Measurements from ENCODE around the gene SRD5A1. TPM values are rescaled to one million over a fixed set of nuclear protein-coding genes. Genes with fewer than 3 reads are reported as not detected.

SRD5A1 gene
- total RNA-seq, 1 donor from 2014 or later = 2.5 TPM

DNA sequence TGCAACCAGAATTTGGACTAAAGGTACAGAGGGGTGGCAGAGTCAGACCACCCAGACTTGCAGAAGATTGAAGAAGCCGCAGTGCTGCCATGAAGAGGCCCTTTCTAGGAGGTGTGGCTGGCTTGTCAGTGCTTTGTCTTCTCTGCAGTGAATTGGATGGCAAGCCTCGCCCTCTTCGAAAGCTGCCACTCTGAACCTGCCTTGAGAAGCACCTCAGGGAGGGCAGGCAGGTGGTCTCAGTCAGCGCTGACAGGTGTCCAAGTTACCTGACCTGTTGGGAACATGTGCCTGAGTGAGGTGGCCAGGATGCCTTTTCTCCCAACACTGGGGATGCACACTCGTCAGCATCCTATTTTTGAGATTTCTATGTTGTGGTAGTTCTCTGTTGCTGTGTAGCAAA is 86.2 kb downstream of the SRD5A1 start:
- Histone ChIP-seq H3K4me3 (no peak overlapping the region), H3K36me3 (no peaks in the 10 kb centered on the region), H3K9me3 (replicated peaks) (no peaks in the 10 kb centered on the region), H3K4me1 (peaks cover 100% of the 10 kb centered on the region), H3K27me3 (ENCODE audit: low read depth) (no peaks in the 10 kb centered on the region), H3K27ac (replicated peaks) (no peak overlapping the region)
- TF ChIP-seq, protein P1, sequence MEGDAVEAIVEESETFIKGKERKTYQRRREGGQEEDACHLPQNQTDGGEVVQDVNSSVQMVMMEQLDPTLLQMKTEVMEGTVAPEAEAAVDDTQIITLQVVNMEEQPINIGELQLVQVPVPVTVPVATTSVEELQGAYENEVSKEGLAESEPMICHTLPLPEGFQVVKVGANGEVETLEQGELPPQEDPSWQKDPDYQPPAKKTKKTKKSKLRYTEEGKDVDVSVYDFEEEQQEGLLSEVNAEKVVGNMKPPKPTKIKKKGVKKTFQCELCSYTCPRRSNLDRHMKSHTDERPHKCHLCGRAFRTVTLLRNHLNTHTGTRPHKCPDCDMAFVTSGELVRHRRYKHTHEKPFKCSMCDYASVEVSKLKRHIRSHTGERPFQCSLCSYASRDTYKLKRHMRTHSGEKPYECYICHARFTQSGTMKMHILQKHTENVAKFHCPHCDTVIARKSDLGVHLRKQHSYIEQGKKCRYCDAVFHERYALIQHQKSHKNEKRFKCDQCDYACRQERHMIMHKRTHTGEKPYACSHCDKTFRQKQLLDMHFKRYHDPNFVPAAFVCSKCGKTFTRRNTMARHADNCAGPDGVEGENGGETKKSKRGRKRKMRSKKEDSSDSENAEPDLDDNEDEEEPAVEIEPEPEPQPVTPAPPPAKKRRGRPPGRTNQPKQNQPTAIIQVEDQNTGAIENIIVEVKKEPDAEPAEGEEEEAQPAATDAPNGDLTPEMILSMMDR (IDR thresholded peaks at IDR 0.05; ENCODE audit: borderline replicate concordance) = no peak
- intact Hi-C loops (cut with micrococcal nuclease) = no loop called here
- DNase-seq = no peak

GRCh38 chr5:6719896-6720560 is 86.8 kb downstream of the SRD5A1 start:
- Histone ChIP-seq H3K36me3 (no peaks in the 10 kb centered on the region), H3K4me3 (no peak overlapping the region), H3K9me3 (replicated peaks) (no peaks in the 10 kb centered on the region), H3K27ac (replicated peaks) (peak overlapping the region; percentile 74), H3K4me1 (peaks cover 99% of the 10 kb centered on the region), H3K27me3 (ENCODE audit: low read depth) (no peaks in the 10 kb centered on the region)
- TF ChIP-seq, protein P1 (IDR thresholded peaks at IDR 0.05; ENCODE audit: borderline replicate concordance) = no peak
- DNase-seq = no peak
- intact Hi-C loops (cut with micrococcal nuclease) = no loop called here

- no peaks in the 10 kb centered on the region for H3K27me3 ChIP-seq (ENCODE audit: low read depth)
- H3K36me3 ChIP-seq = no peaks in the 10 kb centered on the region
- DNase-seq = no peak
- peak overlapping the region; percentile 74 for H3K27ac ChIP-seq (replicated peaks)
- TF ChIP-seq, protein P1 (IDR thresholded peaks at IDR 0.05; ENCODE audit: borderline replicate concordance) = no peak
- no peak overlapping the region for H3K4me3 ChIP-seq
- no peaks in the 10 kb centered on the region for H3K9me3 ChIP-seq (replicated peaks)
- peaks cover 99% of the 10 kb centered on the region for H3K4me1 ChIP-seq
- intact Hi-C loops (cut with micrococcal nuclease) = no loop called here
Observed at GRCh38 chr5:6720561-6720921, 87.3 kb downstream of the SRD5A1 start.

DNA sequence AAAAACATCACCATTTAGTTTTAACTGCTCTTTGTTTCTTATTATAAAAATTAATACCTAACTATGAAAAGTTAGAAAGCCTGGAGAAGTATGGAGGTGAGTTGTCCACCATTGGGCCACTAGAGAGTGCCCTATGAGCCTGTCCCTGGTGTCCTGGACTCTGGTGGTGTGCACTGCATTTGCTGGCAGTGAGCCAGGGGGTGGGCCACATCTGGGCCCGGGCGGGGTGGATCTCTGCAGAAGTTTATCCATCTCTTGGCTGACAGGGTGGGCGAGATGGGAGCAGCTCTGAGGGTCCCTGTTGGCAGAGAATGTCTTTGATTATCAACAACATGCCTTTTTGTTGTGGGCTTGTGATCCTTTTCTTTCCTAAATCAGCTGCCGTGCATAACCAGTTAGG is 88.2 kb downstream of the SRD5A1 start:
- intact Hi-C loops (cut with micrococcal nuclease) = no loop called here
- Histone ChIP-seq H3K27ac (replicated peaks) (peak overlapping the region; percentile 74), H3K36me3 (no peaks in the 10 kb centered on the region), H3K27me3 (ENCODE audit: low read depth) (no peaks in the 10 kb centered on the region), H3K4me3 (peak overlapping the region; percentile 52), H3K9me3 (replicated peaks) (no peaks in the 10 kb centered on the region), H3K4me1 (peaks cover 99% of the 10 kb centered on the region)
- DNase-seq = peak; percentile 27
- TF ChIP-seq, protein P1 (IDR thresholded peaks at IDR 0.05; ENCODE audit: borderline replicate concordance) = no peak

DNA sequence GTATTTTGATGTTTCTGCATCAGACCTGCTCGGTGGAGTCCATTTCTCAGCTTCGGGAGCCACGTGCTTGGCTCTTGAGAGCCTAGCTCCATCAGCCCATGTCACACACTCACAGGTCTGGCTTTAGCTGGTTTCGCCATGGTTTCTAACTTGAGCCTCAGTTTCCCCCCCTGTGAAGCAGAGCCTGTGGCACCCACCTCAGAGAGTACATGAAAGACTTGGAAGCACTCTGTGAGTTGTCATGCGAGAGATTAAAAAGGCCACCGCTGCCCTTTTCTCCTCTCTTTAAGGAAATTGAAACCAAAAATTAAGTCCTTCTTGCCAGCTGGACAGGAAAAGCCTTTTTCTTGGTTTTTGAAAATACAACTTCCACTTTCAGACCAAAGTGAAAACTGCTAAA is 88.8 kb downstream of the SRD5A1 start:
- intact Hi-C loops (cut with micrococcal nuclease) = no loop called here
- H3K4me1 ChIP-seq = peaks cover 99% of the 10 kb centered on the region
- TF ChIP-seq, protein P1 (IDR thresholded peaks at IDR 0.05; ENCODE audit: borderline replicate concordance) = no peak

More for the DNA sequence above, 88.8 kb downstream of the SRD5A1 start:
- no peaks in the 10 kb centered on the region for H3K36me3 ChIP-seq
- H3K27me3 ChIP-seq (ENCODE audit: low read depth) = no peaks in the 10 kb centered on the region
- no peaks in the 10 kb centered on the region for H3K9me3 ChIP-seq (replicated peaks)
- DNase-seq = no peak
- H3K27ac ChIP-seq (replicated peaks) = peak overlapping the region; percentile 74
- H3K4me3 ChIP-seq = peak overlapping the region; percentile 52
